Measurements from ENCODE around the gene C10orf67.
"Not testable (repeated sequence)": the region's sequence is repeated elsewhere in the genome, so short reads cannot be mapped to it uniquely, and the experiment has no call there.

Gene C10orf67

DNA sequence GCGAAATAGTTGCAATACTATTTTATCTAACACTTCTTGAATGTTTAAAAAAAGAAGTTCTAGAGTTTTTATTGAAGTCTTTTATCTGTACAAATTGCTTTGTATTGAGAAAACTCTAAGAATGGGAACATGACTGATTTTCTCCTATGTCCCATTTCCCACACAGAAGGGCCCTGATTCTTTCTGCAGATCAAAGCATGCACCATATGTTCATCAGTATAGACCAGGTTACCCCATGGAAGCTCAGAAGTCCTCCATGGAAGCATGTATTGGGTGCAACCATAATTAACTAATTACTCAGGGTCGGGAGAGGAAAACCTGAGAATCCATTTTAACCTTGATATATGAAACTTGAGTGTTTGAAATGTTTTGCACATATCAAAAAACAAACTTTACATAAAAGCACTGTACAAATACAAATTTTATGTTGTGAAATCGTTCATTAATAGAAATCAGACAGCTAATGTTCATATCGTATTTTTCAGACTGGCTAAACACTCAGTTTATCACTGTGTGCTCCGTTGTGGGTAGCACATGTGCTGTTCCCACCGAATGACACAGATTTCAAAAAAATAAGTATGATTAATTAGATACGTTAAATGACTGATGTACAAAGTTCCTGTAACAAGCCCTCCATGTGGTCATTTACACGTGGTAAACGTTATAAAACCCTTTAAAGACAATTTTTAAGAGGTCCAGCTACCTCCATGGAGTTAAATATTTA, 81.0 kb downstream of the C10orf67 start:
- no peak for DNase-seq (ENCODE audit: low spot score)

DNA sequence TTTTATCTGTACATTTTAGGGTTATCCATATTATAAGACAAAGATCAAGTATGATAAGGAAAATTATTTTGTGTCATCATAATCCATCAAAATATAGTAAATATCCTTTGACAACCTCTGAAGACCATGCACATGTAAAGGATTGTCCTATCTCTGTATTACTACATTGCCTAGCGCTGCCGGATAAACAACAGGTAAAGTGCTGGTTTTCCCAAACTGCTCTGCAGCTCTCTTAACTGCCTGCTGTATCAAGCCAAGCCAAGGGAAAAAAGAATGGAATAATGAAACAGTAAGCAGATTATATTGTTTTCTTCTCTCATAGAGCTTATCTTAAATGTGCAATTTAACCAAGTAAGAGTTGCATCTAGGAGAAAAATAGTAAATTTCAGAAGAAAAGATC, 81.7 kb downstream of the C10orf67 start:
- DNase-seq (ENCODE audit: low spot score): no peak

DNA sequence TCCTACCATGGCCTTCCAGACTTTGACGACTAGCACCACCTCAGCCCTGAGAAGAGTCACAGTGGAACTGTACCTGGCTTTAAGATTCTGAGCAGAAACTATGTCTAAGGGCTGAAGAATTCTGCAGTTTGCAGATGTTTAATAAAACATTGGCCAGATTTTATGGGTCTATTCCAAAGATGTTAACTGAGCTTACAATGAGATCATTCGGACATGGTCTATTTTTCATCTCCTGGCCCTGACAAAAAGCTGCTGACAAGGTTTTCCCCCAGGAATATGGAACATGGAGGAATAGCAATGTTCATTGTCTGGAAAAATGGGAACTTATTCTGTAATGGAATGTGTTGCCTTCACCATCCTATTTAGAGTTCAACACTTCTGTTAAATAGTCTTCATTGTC, 86.1 kb downstream of the C10orf67 start:
- no peak for DNase-seq (ENCODE audit: low spot score)

DNA sequence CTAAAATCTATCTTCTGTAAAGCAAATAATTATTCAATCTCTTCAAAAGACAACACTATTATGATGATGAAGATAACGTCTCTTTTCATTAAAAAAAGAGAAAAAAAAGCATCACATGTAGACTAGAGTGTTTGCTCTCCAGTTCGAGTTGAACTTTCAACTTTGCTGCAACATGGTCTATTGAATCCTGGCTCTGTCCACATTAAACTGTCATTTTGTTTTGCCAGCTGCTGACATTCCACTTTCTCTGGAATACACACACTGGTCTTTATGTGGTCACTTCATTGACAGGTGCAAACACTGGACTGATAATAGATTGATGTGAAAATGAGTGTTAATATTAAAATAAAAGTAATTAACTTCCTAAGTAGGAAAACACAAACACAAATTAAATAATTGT, 90.8 kb downstream of the C10orf67 start:
- no peak for DNase-seq (ENCODE audit: low spot score)

DNA sequence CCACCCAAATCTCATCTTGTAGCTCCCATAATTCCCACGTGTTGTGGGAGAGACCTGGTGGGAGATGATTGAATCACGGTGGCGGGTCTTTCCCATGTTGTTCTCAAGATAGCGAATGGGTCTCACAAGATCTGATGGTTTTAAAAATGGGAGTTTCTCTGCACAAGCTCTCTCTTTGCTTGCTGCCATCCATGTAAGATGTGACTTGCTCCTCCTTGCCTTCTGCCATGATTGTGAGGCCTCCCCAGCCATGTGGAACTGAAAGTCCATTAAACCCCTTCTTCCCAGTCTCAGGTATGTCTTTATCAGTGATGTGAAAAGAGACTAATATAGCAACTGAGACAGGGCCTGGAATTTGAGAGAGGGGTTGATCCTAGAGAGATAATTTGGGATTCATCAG, 91.7 kb downstream of the C10orf67 start:
- not testable (repeated sequence) for DNase-seq (ENCODE audit: low spot score)

DNA sequence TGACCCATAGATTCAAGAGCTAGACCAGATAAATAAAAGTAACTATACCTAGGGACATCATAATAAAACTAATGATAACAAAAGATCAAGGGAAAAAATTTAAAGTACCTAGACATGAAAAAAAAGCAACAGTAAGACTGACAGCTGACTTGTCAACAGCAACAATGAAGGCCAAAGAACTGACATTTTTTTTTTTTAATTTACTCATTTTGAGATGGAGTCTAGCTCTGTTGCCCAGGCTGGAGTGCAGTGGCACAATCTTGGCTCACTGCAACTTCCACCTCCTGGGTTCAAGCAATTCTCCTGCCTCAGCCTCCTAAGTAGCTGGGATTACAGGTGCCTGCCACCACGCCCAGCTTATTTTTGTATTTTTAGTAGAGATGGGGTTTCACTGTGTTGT, 102.8 kb downstream of the C10orf67 start:
- not testable (repeated sequence) for DNase-seq (ENCODE audit: low spot score)

DNA sequence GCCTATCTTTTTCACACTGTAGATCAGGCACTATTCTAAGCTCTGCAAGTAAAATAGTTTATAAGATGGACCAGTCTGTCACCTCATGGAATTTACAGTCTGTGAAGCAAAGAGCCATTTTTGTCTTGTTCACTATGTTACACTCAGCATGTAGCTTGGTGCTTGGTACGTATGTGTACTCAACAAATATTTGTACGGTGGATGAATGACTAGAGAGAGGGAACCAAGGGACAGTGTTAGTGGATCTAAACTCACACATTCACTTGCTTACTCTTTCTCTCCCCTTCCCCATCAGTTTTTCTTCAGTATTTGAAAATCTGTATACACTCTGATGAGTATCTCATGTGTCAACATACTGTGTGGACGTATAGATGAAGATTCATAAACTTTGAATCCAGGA, 106.6 kb downstream of the C10orf67 start:
- DNase-seq (ENCODE audit: low spot score): no peak

DNA sequence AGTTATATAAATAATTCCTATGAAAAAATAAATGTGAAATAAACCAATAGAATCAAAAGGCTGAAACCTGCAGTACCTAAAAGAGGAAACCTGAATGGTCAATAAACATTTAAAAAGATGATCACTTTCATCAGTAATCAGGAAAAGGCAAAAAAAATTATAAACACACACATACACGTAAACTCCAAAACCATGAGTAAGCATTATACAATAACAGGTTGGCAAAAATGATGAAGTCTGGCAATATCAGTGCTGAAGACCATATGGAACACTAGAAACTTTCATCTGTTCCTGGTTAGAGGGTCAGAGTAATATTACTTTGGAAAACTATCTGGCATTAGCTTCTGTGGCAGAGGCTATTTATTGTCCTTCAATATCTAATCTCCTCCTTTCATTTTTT, 114.0 kb downstream of the C10orf67 start:
- DNase-seq (ENCODE audit: low spot score): no peak

DNA sequence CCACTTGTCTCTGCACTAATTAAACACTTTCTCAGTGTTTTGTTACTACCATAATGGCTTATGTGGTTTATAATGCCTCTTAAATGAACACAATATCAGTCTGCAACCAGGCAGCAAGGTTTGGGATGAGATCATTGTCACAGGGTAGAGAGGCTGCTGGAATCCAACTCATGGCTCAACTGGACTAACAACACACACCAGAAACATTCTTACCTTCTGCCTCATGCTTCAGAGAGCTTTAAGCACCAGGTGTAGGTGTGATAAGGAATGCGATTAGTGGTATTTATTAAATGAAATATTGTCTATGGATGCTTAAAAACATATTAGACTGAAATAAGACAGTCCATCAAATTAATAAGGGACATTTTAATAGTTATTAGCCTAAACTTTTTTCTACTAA, 127.1 kb downstream of the C10orf67 start:
- no peak for DNase-seq (ENCODE audit: low spot score)

DNA sequence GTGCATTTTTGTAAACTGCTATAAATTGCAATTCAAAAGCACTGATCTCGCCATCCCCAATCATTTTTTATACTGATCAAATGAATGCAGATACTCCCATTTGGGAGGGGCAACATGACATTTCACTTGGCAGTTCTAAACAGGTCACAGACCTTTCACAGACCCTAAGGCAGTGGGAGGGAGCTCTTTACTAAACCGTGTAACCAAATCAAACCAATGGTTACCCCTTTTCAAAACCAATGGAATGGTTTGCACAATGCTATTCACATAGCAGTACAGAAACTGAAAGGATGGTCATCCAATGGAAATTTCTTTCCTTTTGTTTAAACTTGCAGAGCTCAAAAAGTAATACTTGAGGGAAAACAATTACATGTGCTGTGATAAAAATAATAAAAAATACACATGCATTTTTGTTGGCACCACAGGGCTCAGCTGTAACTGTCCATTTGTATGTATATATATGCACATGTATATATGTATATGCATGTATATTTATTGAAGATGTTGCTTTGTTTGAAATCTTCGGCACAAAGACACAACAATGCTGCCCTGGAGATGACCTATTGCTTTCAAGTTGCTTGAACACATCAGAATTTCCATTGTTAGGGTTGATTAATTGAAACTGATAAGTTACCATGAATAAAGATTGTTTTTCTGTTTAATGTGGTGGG, 138.5 kb downstream of the C10orf67 start:
- DNase-seq (ENCODE audit: low spot score): no peak

DNA sequence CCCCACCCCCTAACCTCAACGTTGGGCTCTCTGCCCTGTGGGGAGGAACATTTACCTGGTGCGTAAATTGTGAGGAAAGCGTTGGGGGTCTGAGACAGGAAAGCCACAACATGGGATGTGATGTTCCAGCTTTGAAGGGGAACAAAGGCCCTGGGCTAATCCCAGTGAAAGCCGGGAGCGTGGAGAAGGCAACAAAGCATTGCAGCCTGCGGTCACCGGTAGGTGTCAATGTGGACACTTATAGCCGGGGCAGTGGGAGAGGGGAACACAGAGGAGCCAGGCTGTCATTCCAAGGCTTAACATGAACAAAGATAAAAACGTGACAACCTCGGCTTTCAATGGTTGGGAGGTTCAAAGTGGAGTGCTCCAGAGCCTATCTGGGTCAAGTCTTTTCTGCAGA, 139.8 kb downstream of the C10orf67 start:
- peak; percentile 72 for DNase-seq (ENCODE audit: low spot score)

DNA sequence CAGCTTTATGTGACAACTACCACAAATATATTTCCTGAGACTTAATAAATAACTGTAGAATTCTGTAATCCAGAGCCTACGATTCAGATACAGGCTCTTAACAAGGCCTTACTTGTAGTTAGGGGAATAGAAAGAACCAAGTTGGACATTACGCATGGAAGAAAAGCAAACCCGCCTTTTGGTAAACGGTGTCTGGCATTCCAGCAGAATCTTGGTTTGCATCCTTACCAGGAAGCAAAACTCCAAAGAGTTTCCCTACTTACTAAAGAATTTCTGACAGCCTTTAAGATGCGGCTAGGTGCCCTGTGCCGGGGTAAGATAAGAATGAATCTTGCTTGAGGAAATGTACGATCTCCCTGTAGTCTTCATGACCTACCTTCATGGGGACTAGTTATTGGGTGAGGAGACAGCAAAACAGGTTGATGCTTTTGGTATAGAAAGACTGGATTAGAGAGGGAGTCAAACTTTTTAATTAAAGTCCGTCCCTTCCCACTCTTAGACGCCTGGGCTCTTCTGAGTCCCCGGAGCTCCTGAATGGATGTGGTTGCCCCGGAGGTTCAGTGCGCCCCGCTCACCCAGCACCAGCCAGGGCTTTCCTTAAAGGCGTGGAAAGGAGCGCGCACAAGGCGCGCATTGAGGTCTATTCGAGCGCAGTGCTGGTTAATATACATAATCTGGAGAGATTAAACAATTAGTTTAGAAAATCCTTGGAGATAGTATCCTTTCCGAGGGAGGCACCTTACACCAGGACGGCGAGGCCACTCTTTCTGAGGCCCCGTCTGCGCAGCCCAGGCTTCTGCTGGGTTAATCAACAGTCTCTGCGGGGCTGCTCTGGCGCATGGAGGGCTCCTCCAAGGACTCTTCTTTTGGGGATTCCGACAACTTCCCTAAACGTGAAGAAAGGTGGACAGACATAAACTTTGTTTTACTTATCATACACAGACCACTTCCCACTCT, 140.9 kb downstream of the C10orf67 start:
- DNase-seq (ENCODE audit: low spot score): no peak

DNA sequence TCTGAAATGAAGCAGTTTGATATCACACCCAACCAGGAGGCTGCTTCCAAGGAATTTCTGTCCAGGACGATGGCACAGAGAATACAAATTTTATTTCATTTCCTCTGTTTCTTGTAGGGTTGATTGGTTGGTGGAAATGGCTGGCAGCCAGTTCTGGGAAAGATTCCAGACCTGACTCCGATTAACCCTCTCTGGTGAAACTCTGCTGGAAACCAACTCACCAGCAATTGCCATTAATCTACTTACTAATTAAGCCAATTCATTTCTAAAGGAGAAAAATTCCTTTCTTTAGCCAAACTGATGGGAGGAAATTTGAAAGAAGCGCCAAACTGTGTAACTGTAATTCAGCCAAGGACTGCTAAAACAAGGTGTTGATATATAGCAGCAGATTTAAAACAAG, 141.8 kb downstream of the C10orf67 start:
- no peak for DNase-seq (ENCODE audit: low spot score)

DNA sequence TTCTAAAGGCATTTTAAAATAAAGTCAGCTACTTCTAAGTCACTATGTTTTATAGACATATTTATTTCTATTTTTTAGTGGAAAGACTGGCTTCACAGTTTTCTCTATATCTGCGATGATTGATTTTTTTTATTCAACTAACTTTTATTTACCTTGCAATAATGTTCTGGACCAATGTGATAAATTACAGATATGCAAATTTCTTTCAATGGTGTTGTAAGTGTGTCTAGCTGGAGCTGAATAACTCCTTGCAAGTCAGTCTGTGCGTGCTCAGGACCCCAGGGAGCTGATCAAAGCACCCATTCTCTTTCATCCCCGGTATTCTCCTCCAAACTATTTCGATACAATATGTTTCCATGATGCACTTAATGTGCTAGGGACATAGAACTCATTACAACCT, 142.8 kb downstream of the C10orf67 start:
- no peak for DNase-seq (ENCODE audit: low spot score)

DNA sequence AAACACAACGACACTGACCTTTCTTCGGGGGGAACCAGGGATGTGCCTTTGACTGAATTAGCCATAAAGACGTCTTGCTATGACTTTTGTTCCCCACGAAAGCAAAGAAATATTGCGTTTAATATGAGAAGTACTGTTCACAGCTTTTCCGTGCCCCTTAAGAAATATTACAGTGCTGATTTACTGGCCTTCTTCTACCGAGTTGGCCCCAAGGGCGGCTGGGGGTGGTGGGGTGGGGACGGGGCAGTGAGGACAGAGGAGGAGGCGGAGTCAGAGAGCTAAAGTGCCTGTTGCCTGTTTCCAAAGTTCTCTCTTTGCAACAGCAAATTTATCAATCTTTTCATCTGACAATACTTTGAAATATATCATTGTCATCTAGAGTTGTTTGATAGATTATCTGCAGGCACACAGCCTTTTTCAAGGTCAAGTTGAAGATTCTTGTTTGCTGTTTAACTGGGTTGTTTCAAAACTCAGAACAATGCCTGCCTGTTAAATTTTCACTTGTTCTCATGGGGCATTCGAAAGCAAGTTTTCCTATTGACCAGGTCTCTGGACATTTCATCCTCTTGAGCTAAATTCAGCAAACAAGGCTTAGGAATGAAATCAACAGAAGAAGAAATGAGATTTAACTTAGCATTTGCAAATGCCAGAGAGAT, 143.5 kb downstream of the C10orf67 start:
- no peak for DNase-seq (ENCODE audit: low spot score)

DNA sequence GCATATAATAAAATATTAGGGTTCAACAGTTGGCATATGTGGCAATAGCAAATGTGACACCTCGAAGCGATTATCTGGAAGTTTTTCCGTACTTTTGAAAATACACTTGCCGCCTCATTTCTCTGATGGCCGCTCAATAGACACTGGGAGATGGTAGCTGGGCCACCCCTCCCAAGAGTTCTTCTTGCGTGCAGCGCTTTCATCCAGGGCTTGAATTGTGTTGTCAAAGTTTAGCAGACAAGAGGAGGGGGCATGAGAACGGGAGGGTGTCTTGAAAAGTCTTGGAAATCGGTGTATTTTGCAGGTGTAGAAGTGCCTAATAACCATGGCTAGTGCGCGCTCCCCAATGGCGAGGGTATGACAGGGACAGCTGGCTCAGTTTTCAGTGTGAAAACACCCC, 144.0 kb downstream of the C10orf67 start:
- DNase-seq (ENCODE audit: low spot score): no peak

DNA sequence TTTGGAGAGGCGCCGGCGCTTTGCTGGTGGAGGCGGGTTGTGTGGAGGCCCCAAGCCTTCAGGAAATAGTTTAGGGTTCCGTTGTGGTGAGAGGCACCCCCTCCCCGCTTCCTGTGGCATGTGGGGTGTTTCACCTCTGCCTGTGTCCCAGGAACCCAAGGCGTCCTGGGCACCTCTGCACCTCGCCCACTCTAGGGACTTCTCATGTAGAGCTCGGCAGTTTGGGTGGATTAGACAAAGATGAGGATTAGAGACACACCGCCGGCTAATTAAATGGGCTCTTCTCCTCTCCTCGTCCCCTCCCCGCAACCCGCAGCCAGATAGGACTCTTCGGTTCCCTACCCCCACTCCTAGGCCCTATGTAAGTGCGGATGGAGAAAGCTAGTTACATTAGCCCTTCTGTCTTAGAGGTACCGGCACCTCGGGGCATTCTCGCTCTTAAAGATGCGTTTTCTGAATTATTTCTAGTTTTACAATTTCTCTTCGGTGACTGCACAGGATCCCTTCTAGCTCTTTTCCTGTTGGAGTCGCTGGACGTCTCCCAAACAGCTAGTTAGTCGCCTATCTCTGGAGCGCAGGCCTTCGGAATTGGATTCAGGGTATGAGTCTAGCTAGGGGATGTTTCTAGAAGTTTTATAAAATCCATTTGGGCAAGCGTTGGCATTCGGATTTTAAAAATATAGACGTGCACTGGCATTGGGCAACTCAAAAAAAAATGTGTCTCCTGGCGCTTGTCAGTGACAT, 144.7 kb downstream of the C10orf67 start:
- no peak for DNase-seq (ENCODE audit: low spot score)

DNA sequence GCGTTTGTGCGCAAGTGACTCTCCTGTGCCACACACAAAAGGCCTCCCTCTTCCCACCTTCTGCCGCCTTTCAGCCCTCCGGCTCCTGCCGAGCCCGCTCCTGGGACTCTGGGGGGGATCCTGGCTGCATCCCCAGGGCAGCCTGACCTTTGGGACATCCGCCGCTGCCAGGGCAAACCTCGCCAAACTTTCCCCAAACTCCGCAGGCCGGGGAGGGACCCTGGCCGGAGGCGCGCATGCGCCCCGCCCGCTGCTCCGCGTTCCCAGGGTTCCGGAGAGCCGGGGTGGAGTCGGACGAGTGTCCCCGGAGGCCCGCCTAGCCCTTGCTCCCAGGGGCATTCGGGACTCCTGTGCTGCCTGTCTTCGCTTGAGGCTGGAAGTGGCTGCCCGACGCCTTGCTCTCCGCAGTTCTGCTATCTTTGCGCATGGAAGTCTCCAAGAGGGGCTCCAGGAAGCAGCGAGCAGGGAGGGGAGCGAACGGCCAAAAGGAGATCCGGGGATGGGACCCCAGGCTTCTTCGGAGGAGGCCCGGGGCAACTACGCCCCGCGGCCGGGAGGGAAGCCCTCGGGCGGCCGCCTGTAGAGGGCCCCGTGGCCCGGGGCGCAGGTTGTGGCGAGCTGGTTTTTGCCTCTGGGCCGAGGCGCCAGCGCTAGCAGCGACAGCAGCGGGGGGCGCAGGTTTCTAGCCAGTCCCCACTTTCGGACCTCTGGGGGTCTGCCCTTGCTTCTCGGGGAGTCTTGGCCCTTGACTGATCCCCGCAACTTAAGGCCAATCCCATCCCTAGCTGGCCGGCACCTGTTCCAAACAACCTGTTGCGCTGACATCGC, 145.4 kb downstream of the C10orf67 start:
- peak; percentile 80 for DNase-seq (ENCODE audit: low spot score)

DNA sequence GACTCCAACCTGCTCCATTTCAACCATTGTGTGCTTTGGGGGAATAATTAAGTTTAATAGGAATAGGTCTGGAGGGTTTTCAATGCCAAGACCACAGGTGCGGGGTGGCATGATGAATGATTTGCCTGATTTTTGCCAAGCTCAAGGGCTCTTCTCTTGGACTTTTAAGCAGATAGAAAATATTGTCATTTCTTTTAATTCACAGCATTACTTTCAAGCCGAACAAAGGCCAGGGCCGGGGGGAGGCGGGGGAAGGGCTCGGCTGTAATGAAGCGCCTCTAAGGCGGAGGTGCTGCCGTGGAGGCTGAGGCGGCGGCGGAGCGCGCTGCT, 146.0 kb downstream of the C10orf67 start:
- DNase-seq (ENCODE audit: low spot score): no peak

DNA sequence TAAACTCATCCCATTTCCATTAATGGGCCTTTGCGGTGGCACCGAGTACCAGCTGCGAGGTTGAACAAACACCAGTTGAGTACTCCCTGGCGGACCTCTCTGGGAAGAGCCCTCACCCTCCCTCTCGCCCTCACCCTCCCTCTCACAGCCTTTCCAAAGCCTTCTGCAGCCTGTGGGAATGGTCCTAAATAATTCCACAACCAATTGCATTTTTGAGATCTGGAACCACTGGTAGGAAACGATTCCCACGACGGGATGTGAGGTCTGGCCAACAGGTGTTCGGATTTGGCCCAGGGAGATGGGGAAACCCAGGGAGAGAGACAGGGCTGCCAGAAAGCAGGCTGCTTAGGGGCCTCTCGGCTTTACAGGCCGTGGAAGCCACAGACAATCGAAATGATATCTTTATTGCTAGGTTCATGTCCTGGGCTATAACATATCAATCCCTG, 147.2 kb downstream of the C10orf67 start:
- peak; percentile 47 for DNase-seq (ENCODE audit: low spot score)

DNA sequence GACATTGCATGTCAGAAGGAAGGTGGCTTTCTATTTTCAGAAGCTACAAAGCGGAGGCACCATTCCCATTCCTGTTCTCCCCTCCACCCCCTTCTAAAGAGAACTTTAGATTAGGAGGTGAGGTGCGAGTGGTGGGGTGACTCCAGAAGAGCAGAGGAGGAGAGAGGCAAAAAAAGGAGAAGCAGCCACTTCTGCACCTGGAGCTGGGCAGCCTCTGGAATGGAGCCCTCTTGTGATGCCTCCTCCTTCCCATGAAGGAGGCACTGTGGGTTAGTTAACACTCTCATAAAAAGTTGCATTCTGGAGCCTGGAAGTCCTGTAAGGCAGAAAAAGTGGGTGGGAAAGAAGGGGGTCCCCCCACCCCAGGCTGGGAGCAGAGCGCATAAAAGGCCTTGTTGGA, 147.7 kb downstream of the C10orf67 start:
- DNase-seq (ENCODE audit: low spot score): no peak
